Lung microvascular endothelial cell (primary cell): ENCODE measurements around the gene MRPL24. TPM values are rescaled to one million over a fixed set of nuclear protein-coding genes. Genes with fewer than 3 reads are reported as not detected.
A peak's percentile ranks its signal among the peaks of the same experiment; 100 is the strongest.

Experiments used
- DNase-seq, 2 donors: peaks; one replicate each; pipeline versions ENCODE4 v3.0.0 to v3.0.0-alpha.2; 2010; ENCODE audit warnings: low read depth in 2 of 2
- total RNA-seq: library from RNA; depleted of rRNA; stranded (reverse); fragments of >200 nt; gene quantifications from 2 replicates; pipeline ENCODE4 v1.2.1, GENCODE V29; 2014

The MRPL24 gene
- total RNA-seq, 1 donor from 2014 or later = 40.3 TPM

GRCh38 chr1:156692925-156693847 lies 47.7 kb downstream of the MRPL24 start:
- no peak for DNase-seq

GRCh38 chr1:156692441-156692924 lies 48.4 kb downstream of the MRPL24 start:
- DNase-seq = no peak

GRCh38 chr1:156691665-156692440 lies 49.0 kb downstream of the MRPL24 start:
- no peak for DNase-seq

GRCh38 chr1:156691191-156691590 lies 49.7 kb downstream of the MRPL24 start:
- DNase-seq = no peak

- no peak for DNase-seq
These were observed 50.2 kb downstream of the MRPL24 start for GRCh38 chr1:156690675-156691036.

- no peak for DNase-seq
These were observed 50.8 kb downstream of the MRPL24 start for GRCh38 chr1:156689953-156690674.

GRCh38 chr1:156689035-156689952 lies 51.6 kb downstream of the MRPL24 start:
- DNase-seq = peak; percentile 71 to 75

Other genes with a start within 250 kb of the MRPL24 start
- gene MEF2D, start 240.3 kb downstream of the MRPL24 start, total RNA-seq = 3.7 and 4.4 TPM in 2 replicates
- 3.0 and 7.0 TPM in 2 replicates for gene IQGAP3, start 168.5 kb downstream of the MRPL24 start, total RNA-seq
- not detected in 2 replicates for gene TTC24, start 161.4 kb downstream of the MRPL24 start, total RNA-seq
- 56.2 and 58.5 TPM in 2 replicates for gene NAXE, start 149.3 kb downstream of the MRPL24 start, total RNA-seq
- 8.9 and 9.9 TPM in 2 replicates for gene GPATCH4, start 139.6 kb downstream of the MRPL24 start, total RNA-seq
- not detected in 2 replicates for gene HAPLN2, start 121.7 kb downstream of the MRPL24 start, total RNA-seq
- not detected in 2 replicates for gene BCAN, start 99.0 kb downstream of the MRPL24 start, total RNA-seq
- 32.9 and 57.3 TPM in 2 replicates for gene NES, start 63.7 kb downstream of the MRPL24 start, total RNA-seq
- gene CRABP2, start 35.5 kb downstream of the MRPL24 start, total RNA-seq = not detected in 2 replicates
- gene METTL25B, start 12.6 kb downstream of the MRPL24 start, total RNA-seq = 6.5 and 18.3 TPM in 2 replicates
- gene ISG20L2, start 12.3 kb downstream of the MRPL24 start, total RNA-seq = 4.4 and 6.3 TPM in 2 replicates
- gene HDGF, start 10.6 kb upstream of the MRPL24 start, total RNA-seq = 88.5 and 94.4 TPM in 2 replicates
- 6.8 and 9.3 TPM in 2 replicates for gene PRCC, start 26.4 kb upstream of the MRPL24 start, total RNA-seq
- gene SH2D2A, start 75.8 kb upstream of the MRPL24 start, total RNA-seq = under 0.01 TPM in 1 of 2 replicates, not detected in the other
- not detected in 2 replicates for gene INSRR, start 118.0 kb upstream of the MRPL24 start, total RNA-seq
- not detected in 2 replicates for gene NTRK1, start 119.8 kb upstream of the MRPL24 start, total RNA-seq
- gene PEAR1, start 152.6 kb upstream of the MRPL24 start, total RNA-seq = 10.2 and 16.3 TPM in 2 replicates
- under 0.01 TPM in 2 replicates for gene LRRC71, start 179.5 kb upstream of the MRPL24 start, total RNA-seq